Heart left ventricle (tissue), 16 donors: ENCODE measurements around the gene ACCS. TPM values are rescaled to one million over a fixed set of nuclear protein-coding genes. Genes with fewer than 3 reads are reported as not detected.

ENCODE experiments used
- ATAC-seq, 4 donors: fragments of 200-7000 bp; cut with Tn5 transposase; one replicate each; pipeline ENCODE4 v1.9.1; 2020 to 2022; ENCODE audit warnings: moderate library complexity in 4 of 4, mild to moderate bottlenecking in 3 of 4, moderate number of reproducible peaks in 1 of 4
- DNase-seq, 5 donors: peaks; one replicate each; pipeline ENCODE4 v3.0.0-alpha.2; 2020
- H3K27ac ChIP-seq, 12 donors: fragments of 200-600 bp; sonication (generic) in 4 of 12; one replicate each; pipeline versions ENCODE4 v1.5.0 to v1.8.0; 2016 to 2022; ENCODE audit warnings: mild to moderate bottlenecking in 2 of 12
- H3K27me3 ChIP-seq, 9 donors: fragments of 200-600 bp; sonication (generic) in 2 of 9; one replicate each; pipeline versions ENCODE4 v1.5.1 to v1.8.0; 2016 to 2022; ENCODE audit warnings: mild to moderate bottlenecking in 3 of 9
- H3K36me3 ChIP-seq, 9 donors: fragments of 200-600 bp; sonication (generic) in 2 of 9; one replicate each; pipeline versions ENCODE4 v1.5.0 to v1.8.0; 2018 to 2022; ENCODE audit warnings: mild to moderate bottlenecking in 2 of 9
- H3K4me1 ChIP-seq, 12 donors: fragments of 200-600 bp; sonication (generic) in 4 of 12; one replicate each; pipeline versions ENCODE4 v1.5.0 to v1.8.0; 2016 to 2022; ENCODE audit warnings: mild to moderate bottlenecking in 3 of 12
- H3K4me3 ChIP-seq, 12 donors: fragments of 200-600 bp; sonication (generic) in 4 of 12; one replicate each; pipeline versions ENCODE4 v1.5.0 to v1.8.0; 2017 to 2022; ENCODE audit warnings: mild to moderate bottlenecking in 9 of 12, moderate library complexity in 4 of 12
- H3K9me3 ChIP-seq, 12 donors: fragments of 200-600 bp; sonication (generic) in 4 of 12; one replicate each; pipeline versions ENCODE4 v1.5.0 to v1.8.0; 2016 to 2022; ENCODE audit warnings: mild to moderate bottlenecking in 1 of 12
- POLR2A ChIP-seq, 2 donors: fragments of 450-650 bp; IDR thresholded peaks; one replicate each; pipeline ENCODE4 v1.6.1; 2017; ENCODE audit warnings: antibody characterized with exemption in 2 of 2, mild to moderate bottlenecking in 2 of 2, moderate library complexity in 2 of 2
- WGBS, 4 donors: extraction: QIAGEN DNeasy Blood & Tissue Kit in 2 of 4; methylation state at CpG; one replicate each; pipeline versions ENCODE4 v1.1.5 to v1.1.7; 2013 to 2018; 5-methylcytosine and 5-hydroxymethylcytosine counted together
- intact Hi-C, 10 donors: fragments of 100-400 bp; cut with DNase I; formaldehyde crosslinking; loops; one replicate each; pipeline versions ENCODE4 v1.11.1 to v1.14.2; 2022
- polyA plus RNA-seq, 2 donors: library from polyadenylated mRNA; stranded (reverse); fragments of 200-250 nt; gene quantifications; one replicate each; pipeline ENCODE4 v1.2.3, GENCODE V29; 2013
- total RNA-seq, 9 donors: library from RNA; depleted of rRNA in 2 of 9; stranded (reverse); fragments of >200 nt in 2 of 9; fragmentation: NEBNext Ultra II Directional in 3 of 9; extraction: Animal tissue kit (Norgen Biotek cat#: 25700) in 3 of 9; gene quantifications; one replicate each; pipeline versions ENCODE4 v1.1.0 to v1.2.4, GENCODE V29; 2016 to 2023
- TF ChIP-seq, protein P1 (sequence below), 12 donors: fragments of 200-600 bp; sonication (generic) in 4 of 12; IDR thresholded peaks; one replicate each; pipeline versions ENCODE4 v1.5.0 to v1.8.0; 2018 to 2022; ENCODE audit warnings: antibody characterized with exemption in 12 of 12, mild to moderate bottlenecking in 5 of 12
- donor health status: ischemic (EF 13 %, LVEDD 7.1; RV severe dilation, severe dysfunction).
- donor health status: healthy with polysubstance abuse.
- donor health status: DM: no; HTN: yes; CAD: no.
- donor health status: DM: no; HTN: no; CAD: no.
- donor health status: ischemic (EF 25% LVEDD 6.9; RV normal size, moderate dysfunction).
- donor health status: ischemic (EF 25% LVEDD 5.7; RV mildly dilated, moderate dysfunction).
- donor health status: healthy.
- donor health status: DM: yes; HTN: yes; CAD: no.
- donor health status: ischemic (EF 35%, LVEDD 5.7; RV mildly dilated, moderate dysfunction).
- donor health status: nonischemic (EF 11% LVEDD 7.7; RV severe dilation, severe dysfunction).
- donor health status: DM: yes; HTN: yes; CAD: no.
- donor health status: PGD.
- donor health status: ischemic (EF 29% LVEDD 5.4; RV normal size, mild dysfunction).
- donor health status: nonischemic (EF 23%, LVEDD 6.1; RV moderate dilation, normal function).

The ACCS gene
- total and polyA plus RNA-seq, 11 donors, result 1.6 to 16.7 (median 8.3) TPM

- peaks cover 0 to 20% (median 11%) of the 10 kb centered on the region in 12 donors for H3K4me1 ChIP-seq
- H3K4me3 ChIP-seq, result no peak overlapping the region
- H3K36me3 ChIP-seq, result no peaks in the 10 kb centered on the region
- no peak overlapping the region for H3K27ac ChIP-seq
- intact Hi-C loops, result loop anchor here (1.0 to 5.0 kb wide), 8 partner anchors 49 to 147 kb away; partner anchors contain the start of gene C11orf96 (in 5 of the 10)
- peaks cover 0 to 13% (median 5%) of the 10 kb centered on the region in 12 donors for H3K9me3 ChIP-seq
- WGBS, 4 donors, result 88 to 96% (median 91%) methylated on average over 2 of the region's 2 CpGs
- TF ChIP-seq, protein P1, sequence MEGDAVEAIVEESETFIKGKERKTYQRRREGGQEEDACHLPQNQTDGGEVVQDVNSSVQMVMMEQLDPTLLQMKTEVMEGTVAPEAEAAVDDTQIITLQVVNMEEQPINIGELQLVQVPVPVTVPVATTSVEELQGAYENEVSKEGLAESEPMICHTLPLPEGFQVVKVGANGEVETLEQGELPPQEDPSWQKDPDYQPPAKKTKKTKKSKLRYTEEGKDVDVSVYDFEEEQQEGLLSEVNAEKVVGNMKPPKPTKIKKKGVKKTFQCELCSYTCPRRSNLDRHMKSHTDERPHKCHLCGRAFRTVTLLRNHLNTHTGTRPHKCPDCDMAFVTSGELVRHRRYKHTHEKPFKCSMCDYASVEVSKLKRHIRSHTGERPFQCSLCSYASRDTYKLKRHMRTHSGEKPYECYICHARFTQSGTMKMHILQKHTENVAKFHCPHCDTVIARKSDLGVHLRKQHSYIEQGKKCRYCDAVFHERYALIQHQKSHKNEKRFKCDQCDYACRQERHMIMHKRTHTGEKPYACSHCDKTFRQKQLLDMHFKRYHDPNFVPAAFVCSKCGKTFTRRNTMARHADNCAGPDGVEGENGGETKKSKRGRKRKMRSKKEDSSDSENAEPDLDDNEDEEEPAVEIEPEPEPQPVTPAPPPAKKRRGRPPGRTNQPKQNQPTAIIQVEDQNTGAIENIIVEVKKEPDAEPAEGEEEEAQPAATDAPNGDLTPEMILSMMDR (IDR thresholded peaks at IDR 0.05), result peak in 1 of 12 donors; percentile 0
- TF ChIP-seq POLR2A (IDR thresholded peaks at IDR 0.05), result no peak
- DNase-seq (no peak), ATAC-seq (no peak)
- no peaks in the 10 kb centered on the region for H3K27me3 ChIP-seq
Observed at GRCh38 chr11:44037658-44037998, 28.4 kb upstream of the ACCS start.

GRCh38 chr11:44043157-44043556 lies 22.9 kb upstream of the ACCS start:
- Histone ChIP-seq H3K27ac (no peak overlapping the region), H3K27me3 (no peaks in the 10 kb centered on the region), H3K36me3 (no peaks in the 10 kb centered on the region), H3K9me3 (peaks cover 0 to 13% (median 5%) of the 10 kb centered on the region in 12 donors), H3K4me1 (no peaks in the 10 kb centered on the region), H3K4me3 (no peak overlapping the region)
- intact Hi-C loops, result loop anchor here in 1 of 10 donors (10.0 kb wide), 1 partner anchor 62 kb away; no protein-coding TSS in a partner anchor
- no peak for TF ChIP-seq POLR2A (IDR thresholded peaks at IDR 0.05)
- TF ChIP-seq, protein P1 (IDR thresholded peaks at IDR 0.05), result no peak
- 73 to 79% (median 75%) methylated on average over 2 of the region's 2 CpGs for WGBS, 4 donors
- no peak for ATAC-seq
- no peak for DNase-seq

- ATAC-seq (no peak), DNase-seq (no peak)
- TF ChIP-seq, protein P1 (IDR thresholded peaks at IDR 0.05), result no peak
- TF ChIP-seq POLR2A (IDR thresholded peaks at IDR 0.05), result no peak
- 88 to 96% (median 90%) methylated on average over 2 of the region's 2 CpGs for WGBS, 4 donors
- Histone ChIP-seq H3K27ac (no peak overlapping the region), H3K9me3 (peaks cover 0 to 8% (median 4%) of the 10 kb centered on the region in 12 donors), H3K36me3 (no peaks in the 10 kb centered on the region), H3K4me3 (no peak overlapping the region), H3K4me1 (no peaks in the 10 kb centered on the region), H3K27me3 (no peaks in the 10 kb centered on the region)
- intact Hi-C loops, result loop anchor here in 1 of 10 donors (10.0 kb wide), 1 partner anchor 59 kb away; no protein-coding TSS in a partner anchor
Observed at GRCh38 chr11:44046182-44046581, 19.9 kb upstream of the ACCS start.

DNA sequence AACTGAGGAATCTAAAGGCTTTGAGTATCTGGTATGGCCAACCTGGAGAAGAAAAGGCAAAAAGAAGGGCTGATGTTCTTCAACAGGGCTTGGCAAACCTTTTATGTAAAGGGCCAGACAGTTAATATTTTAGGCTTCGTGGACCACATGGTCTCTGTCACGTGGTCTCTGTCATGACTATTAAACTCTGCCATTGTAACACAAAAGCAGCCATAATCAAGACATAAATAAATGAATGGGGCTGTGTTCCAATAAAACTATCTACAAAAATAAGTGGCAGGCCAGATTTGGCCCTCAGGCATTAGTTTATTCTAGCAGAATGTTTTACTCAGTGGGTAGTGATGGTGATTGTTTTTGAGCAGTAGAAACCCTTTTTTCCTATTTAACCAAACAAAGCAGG lies 18.8 kb upstream of the ACCS start:
- no peak overlapping the region for H3K4me3 ChIP-seq
- ATAC-seq, result no peak
- intact Hi-C loops, result loop anchor here in 1 of 10 donors (10.0 kb wide), 1 partner anchor 58 kb away; no protein-coding TSS in a partner anchor
- WGBS, 4 donors, result 75 to 89% (median 80%) methylated on average over 2 of the region's 2 CpGs
- H3K9me3 ChIP-seq, result no peaks in the 10 kb centered on the region
- no peak for DNase-seq
- no peak overlapping the region for H3K27ac ChIP-seq
- H3K4me1 ChIP-seq, result no peaks in the 10 kb centered on the region
- no peak for TF ChIP-seq POLR2A (IDR thresholded peaks at IDR 0.05)
- TF ChIP-seq, protein P1 (IDR thresholded peaks at IDR 0.05), result no peak
- H3K36me3 ChIP-seq, result no peaks in the 10 kb centered on the region
- H3K27me3 ChIP-seq, result no peaks in the 10 kb centered on the region
